Parathyroid adenoma (tissue), 2 donors: ENCODE measurements around the gene SFMBT2.

Source experiments
- H2AFZ ChIP-seq: fragments of 300-600 bp; sonication (generic); one replicate; pipeline ENCODE4 v1.7.0; 2017; ENCODE audit warnings: antibody characterized with exemption, mild to moderate bottlenecking
- H3K27ac ChIP-seq: fragments of 300-600 bp; sonication (generic); one replicate; pipeline ENCODE4 v1.7.0; 2017
- H3K27me3 ChIP-seq: fragments of 300-600 bp; sonication (generic); one replicate; pipeline ENCODE4 v1.7.0; 2017; ENCODE audit warnings: low read length; ENCODE audit not compliant: control insufficient read depth, insufficient read depth
- H3K36me3 ChIP-seq: fragments of 300-600 bp; sonication (generic); one replicate; pipeline ENCODE4 v1.7.0; 2017; ENCODE audit warnings: low read length; ENCODE audit not compliant: control insufficient read depth, insufficient read depth
- H3K4me1 ChIP-seq: fragments of 300-600 bp; sonication (generic); one replicate; pipeline ENCODE4 v1.7.0; 2017; ENCODE audit warnings: control low read depth
- H3K4me2 ChIP-seq: fragments of 300-600 bp; sonication (generic); one replicate; pipeline ENCODE4 v1.7.0; 2017; ENCODE audit warnings: low read length
- H3K4me3 ChIP-seq: fragments of 300-600 bp; sonication (generic); one replicate; pipeline ENCODE4 v1.7.0; 2017; ENCODE audit warnings: low read depth, low read length
- H3K79me2 ChIP-seq: fragments of 300-600 bp; sonication (generic); one replicate; pipeline ENCODE4 v1.7.0; 2017; ENCODE audit warnings: control low read depth
- H3K9ac ChIP-seq: fragments of 300-600 bp; sonication (generic); one replicate; pipeline ENCODE4 v1.7.0; 2017; ENCODE audit warnings: mild to moderate bottlenecking
- H3K9me3 ChIP-seq: fragments of 300-600 bp; sonication (generic); one replicate; pipeline ENCODE4 v1.7.0; 2017; ENCODE audit warnings: low read length; ENCODE audit not compliant: control insufficient read depth
- TF ChIP-seq, protein P1 (sequence below): fragments of 300-600 bp; sonication (generic); IDR thresholded peaks from one replicate; pipeline ENCODE4 v1.7.0; 2017; ENCODE audit warnings: antibody characterized with exemption, mild to moderate bottlenecking
- donor health status: primary hyperparathyroidism.

Gene SFMBT2

DNA sequence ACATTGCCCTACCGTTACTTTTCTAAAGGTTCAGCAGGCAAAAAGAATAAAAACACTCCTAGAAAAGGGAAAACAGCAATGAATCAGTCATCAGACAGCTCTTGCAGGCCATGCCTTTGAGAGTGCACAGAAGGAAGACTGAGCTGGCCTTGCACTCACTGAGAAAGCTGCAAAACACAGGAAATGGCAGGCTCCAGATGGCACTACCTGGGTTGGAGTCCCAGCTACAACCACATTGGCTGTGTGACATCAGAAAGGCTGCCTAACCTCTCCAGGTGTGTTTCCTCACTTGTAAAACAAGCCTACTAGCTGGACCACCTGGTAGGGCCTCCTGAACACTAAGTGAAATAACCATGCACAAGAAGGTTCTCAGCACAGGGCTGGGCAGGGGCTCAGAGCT lies 113.7 kb downstream of the SFMBT2 start:
- Histone ChIP-seq H3K9ac (no peak overlapping the region), H3K4me3 (no peak overlapping the region), H3K27ac (no peak overlapping the region), H3K4me2 (no peak overlapping the region), H3K9me3 (no peaks in the 10 kb centered on the region), H3K4me1 (no peaks in the 10 kb centered on the region), H2AFZ (no peak overlapping the region), H3K27me3 (no peaks in the 10 kb centered on the region), H3K36me3 (no peaks in the 10 kb centered on the region), H3K79me2 (peaks cover 14% of the 10 kb centered on the region)
- TF ChIP-seq, protein P1, sequence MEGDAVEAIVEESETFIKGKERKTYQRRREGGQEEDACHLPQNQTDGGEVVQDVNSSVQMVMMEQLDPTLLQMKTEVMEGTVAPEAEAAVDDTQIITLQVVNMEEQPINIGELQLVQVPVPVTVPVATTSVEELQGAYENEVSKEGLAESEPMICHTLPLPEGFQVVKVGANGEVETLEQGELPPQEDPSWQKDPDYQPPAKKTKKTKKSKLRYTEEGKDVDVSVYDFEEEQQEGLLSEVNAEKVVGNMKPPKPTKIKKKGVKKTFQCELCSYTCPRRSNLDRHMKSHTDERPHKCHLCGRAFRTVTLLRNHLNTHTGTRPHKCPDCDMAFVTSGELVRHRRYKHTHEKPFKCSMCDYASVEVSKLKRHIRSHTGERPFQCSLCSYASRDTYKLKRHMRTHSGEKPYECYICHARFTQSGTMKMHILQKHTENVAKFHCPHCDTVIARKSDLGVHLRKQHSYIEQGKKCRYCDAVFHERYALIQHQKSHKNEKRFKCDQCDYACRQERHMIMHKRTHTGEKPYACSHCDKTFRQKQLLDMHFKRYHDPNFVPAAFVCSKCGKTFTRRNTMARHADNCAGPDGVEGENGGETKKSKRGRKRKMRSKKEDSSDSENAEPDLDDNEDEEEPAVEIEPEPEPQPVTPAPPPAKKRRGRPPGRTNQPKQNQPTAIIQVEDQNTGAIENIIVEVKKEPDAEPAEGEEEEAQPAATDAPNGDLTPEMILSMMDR, result no peak

DNA sequence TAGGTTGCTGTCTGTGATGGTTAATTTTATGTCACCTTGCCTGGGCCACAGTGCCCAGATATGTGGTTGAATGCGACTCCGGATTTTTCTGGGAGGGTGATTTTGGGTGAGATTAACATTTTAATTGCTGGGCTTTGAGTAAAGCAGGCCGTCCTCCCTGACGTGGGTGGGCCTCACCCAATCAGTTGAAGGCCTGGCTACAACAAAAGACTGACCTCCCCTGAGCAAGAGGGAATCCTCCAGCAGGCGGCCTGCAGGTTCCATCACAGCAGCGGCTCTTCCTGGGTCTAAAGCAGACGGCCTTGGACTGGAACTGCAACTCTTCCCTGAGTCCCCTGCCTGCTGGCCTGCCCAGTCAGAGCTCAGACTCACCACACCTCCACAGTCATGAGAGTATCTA lies 114.2 kb downstream of the SFMBT2 start:
- TF ChIP-seq, protein P1, result no peak
- Histone ChIP-seq H3K27ac (no peak overlapping the region), H3K27me3 (no peaks in the 10 kb centered on the region), H2AFZ (no peak overlapping the region), H3K9me3 (no peaks in the 10 kb centered on the region), H3K36me3 (no peaks in the 10 kb centered on the region), H3K9ac (no peak overlapping the region), H3K4me1 (no peaks in the 10 kb centered on the region), H3K79me2 (peaks cover 12% of the 10 kb centered on the region), H3K4me2 (no peak overlapping the region), H3K4me3 (no peak overlapping the region)

DNA sequence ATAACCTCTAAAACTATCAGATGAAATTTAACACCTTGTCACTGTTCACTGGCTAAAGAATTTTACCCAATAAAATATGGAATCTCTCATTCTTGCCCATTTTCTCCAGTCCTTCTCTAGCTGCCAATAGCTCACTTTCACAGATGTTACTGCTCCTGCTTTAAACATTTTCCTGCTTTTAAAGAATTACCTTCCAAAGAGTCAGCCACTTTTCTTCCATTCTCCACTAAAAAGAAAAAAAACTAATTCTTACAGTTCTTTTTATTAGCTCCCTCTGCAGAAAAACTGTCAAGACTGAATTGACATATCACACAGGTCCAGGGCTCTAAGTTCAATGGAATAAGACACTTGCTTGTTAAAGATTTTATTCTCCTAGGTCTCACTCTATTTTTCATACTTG lies 114.8 kb downstream of the SFMBT2 start:
- H3K27me3 ChIP-seq, result no peaks in the 10 kb centered on the region
- no peak overlapping the region for H3K4me3 ChIP-seq

DNA sequence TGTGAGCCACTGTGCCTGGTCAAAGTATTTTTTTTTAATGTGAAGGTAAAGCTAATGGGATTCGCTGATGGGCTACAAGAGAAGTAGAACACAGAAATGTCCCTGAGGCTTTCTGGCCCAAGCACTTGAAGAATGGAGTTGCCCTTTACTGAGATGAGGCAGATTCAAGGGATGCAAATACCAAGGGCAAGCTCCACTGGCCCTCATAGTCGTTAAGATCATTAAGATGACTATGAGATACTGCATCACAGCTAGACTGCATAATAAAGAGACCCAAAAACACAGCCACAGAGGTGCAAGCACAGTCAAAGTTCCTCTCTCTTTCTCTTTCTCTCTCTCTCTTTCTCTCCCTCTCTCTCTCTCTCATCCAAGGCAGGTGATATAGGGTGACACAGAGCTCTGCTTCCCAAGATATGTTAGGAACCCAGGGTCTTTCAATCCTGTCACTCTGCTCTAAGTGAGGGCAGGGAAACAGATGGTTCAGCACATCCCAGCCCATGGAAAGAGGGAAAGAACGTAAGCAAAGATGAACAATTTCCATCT lies 117.4 kb downstream of the SFMBT2 start:
- H3K4me2 ChIP-seq, result no peak overlapping the region
- H3K4me3 ChIP-seq, result no peak overlapping the region
- H3K9me3 ChIP-seq, result no peaks in the 10 kb centered on the region
- no peaks in the 10 kb centered on the region for H3K27me3 ChIP-seq
- no peak overlapping the region for H2AFZ ChIP-seq
- H3K27ac ChIP-seq, result no peak overlapping the region
- H3K79me2 ChIP-seq, result peaks cover 14% of the 10 kb centered on the region
- no peaks in the 10 kb centered on the region for H3K36me3 ChIP-seq
- H3K9ac ChIP-seq, result no peak overlapping the region
- TF ChIP-seq, protein P1, result no peak
- H3K4me1 ChIP-seq, result no peaks in the 10 kb centered on the region

More for the DNA sequence above, 114.8 kb downstream of the SFMBT2 start:
- H3K36me3 ChIP-seq, result no peaks in the 10 kb centered on the region
- no peaks in the 10 kb centered on the region for H3K4me1 ChIP-seq
- TF ChIP-seq, protein P1, result no peak
- H3K9ac ChIP-seq, result no peak overlapping the region
- no peak overlapping the region for H2AFZ ChIP-seq
- H3K27ac ChIP-seq, result no peak overlapping the region
- H3K4me2 ChIP-seq, result no peak overlapping the region
- H3K79me2 ChIP-seq, result peaks cover 10% of the 10 kb centered on the region
- H3K9me3 ChIP-seq, result no peaks in the 10 kb centered on the region
